ENCODE results near the gene CDV3.
"Not testable (repeated sequence)": the region's sequence is repeated elsewhere in the genome, so short reads cannot be mapped to it uniquely, and the experiment has no call there.

The CDV3 gene

DNA sequence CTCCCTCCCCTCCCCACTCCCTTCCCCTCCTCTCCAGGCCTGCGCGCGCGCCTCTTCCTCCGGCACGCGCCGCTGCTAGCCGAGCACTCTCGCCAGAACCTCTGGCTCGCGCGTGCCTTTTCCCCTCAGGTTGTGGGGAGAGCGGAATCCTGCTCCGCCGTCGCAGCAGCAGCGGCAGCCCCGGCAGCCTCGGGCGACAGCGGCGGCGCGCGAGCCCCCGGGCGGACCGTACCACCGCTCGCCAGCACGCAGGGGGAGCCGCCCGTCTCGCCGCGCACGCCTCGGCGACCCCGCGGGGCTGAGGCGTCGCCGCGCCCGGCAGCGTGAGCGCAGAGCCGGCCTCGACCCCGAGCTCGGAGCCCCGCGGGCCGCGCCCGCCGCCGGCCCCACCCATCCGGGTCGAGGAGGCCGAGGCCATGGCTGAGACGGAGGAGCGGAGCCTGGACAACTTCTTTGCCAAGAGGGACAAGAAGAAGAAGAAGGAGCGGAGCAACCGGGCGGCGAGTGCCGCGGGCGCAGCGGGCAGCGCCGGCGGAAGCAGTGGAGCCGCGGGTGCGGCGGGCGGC is at the start of gene CDV3:
Gene CDV3 (plus strand): TSS at position 58 of the 566 bp plus-strand sequence. CDS start 359 bp downstream, at position 417.
- H3K4me3 ChIP-seq (ENCODE audit: low read depth, low read length) = peak within 1 kb of the TSS; percentile 82
- no peaks in the 10 kb centered on the region for H3K9me3 ChIP-seq (ENCODE audit: control insufficient read depth, low read length)
- peak within 1 kb of the TSS; percentile 90 for H3K27ac ChIP-seq
- no peak for TF ChIP-seq CTCF (IDR thresholded peaks at IDR 0.05)
- peak within 1 kb of the TSS; percentile 72 for H3K4me2 ChIP-seq (ENCODE audit: low read length)
- no peaks in the 10 kb centered on the region for H3K36me3 ChIP-seq (ENCODE audit: control insufficient read depth, insufficient read depth, low read length)
- peak within 1 kb of the TSS; percentile 62 for H3K9ac ChIP-seq
- peaks cover 19% of the 10 kb centered on the region for H3K4me1 ChIP-seq
- H3K79me2 ChIP-seq = peaks cover 30% of the 10 kb centered on the region
- no peaks in the 10 kb centered on the region for H3K27me3 ChIP-seq (ENCODE audit: control insufficient read depth, insufficient read depth, low read length)
- H2AFZ ChIP-seq = peak within 1 kb of the TSS; percentile 91

GRCh38 chr3:133523758-133524157 is 49.7 kb upstream of the CDV3 start:
- not testable (repeated sequence) for H2AFZ ChIP-seq; H3K4me2 ChIP-seq (ENCODE audit: low read length); H3K36me3 ChIP-seq (ENCODE audit: control insufficient read depth, insufficient read depth, low read length); H3K4me1 ChIP-seq; H3K9ac ChIP-seq; H3K9me3 ChIP-seq (ENCODE audit: control insufficient read depth, low read length); H3K4me3 ChIP-seq (ENCODE audit: low read depth, low read length); H3K27ac ChIP-seq; H3K79me2 ChIP-seq; H3K27me3 ChIP-seq (ENCODE audit: control insufficient read depth, insufficient read depth, low read length)

DNA sequence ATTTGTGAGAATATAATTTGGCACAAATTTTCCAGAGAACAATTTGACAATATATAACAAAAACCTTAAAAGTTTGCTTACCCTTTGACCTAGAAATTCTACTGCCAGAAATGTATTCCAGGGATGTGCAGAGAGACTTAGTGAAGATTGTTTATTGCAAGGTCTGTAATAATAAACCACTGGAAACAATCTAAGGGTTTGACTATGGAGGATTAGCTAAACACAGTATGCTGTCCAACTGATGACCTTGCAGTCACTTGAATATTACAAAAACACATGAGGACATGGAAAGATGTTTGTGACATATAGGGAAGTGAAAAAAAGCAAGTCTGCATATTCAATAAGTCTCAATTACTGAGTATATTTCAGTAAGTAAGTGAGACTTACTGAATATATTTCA is 48.1 kb upstream of the CDV3 start:
- no peaks in the 10 kb centered on the region for H3K4me1 ChIP-seq
- H2AFZ ChIP-seq = no peak overlapping the region
- H3K27ac ChIP-seq = no peak overlapping the region
- no peaks in the 10 kb centered on the region for H3K79me2 ChIP-seq
- no peak overlapping the region for H3K9ac ChIP-seq
- no peak overlapping the region for H3K4me2 ChIP-seq (ENCODE audit: low read length)
- H3K27me3 ChIP-seq (ENCODE audit: control insufficient read depth, insufficient read depth, low read length) = no peaks in the 10 kb centered on the region
- TF ChIP-seq CTCF (IDR thresholded peaks at IDR 0.05) = no peak
- H3K9me3 ChIP-seq (ENCODE audit: control insufficient read depth, low read length) = no peaks in the 10 kb centered on the region
- H3K36me3 ChIP-seq (ENCODE audit: control insufficient read depth, insufficient read depth, low read length) = no peaks in the 10 kb centered on the region
- H3K4me3 ChIP-seq (ENCODE audit: low read depth, low read length) = no peak overlapping the region

DNA sequence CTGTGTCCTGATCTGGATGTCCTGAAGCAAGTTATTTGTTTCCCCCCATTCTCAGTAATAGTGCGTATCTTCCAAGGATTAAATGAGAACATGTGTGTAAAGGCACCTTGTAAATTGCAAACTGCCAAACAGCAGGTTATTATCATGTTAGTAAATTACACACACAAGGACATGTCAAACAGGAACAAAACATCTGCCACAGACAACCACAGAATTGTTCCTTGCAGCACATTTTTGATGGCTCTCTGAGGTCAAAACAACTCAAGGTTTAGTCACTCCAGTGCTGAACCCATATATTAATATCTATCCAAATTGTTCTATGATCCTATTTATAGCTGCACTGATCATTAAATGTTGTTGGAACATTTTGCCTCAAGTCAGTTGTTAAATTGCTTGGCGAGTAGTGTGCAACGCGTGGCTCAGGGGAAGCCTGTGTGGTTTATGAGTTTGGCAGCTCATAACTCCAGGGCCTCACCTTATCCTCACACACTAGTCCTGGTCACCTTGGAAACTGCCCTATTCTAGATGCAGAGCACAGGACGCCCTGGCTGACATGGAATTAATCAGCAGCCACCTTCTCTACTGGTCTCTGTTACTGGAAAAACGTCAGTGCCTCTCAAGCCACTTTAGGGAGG is 46.3 kb upstream of the CDV3 start:
- Histone ChIP-seq H3K4me1 (no peaks in the 10 kb centered on the region), H3K4me2 (ENCODE audit: low read length) (no peak overlapping the region), H3K9ac (no peak overlapping the region), H3K9me3 (ENCODE audit: control insufficient read depth, low read length) (no peaks in the 10 kb centered on the region), H3K27ac (no peak overlapping the region), H3K27me3 (ENCODE audit: control insufficient read depth, insufficient read depth, low read length) (no peaks in the 10 kb centered on the region), H3K4me3 (ENCODE audit: low read depth, low read length) (no peak overlapping the region), H3K79me2 (no peaks in the 10 kb centered on the region), H3K36me3 (ENCODE audit: control insufficient read depth, insufficient read depth, low read length) (no peaks in the 10 kb centered on the region), H2AFZ (no peak overlapping the region)
- no peak for TF ChIP-seq CTCF (IDR thresholded peaks at IDR 0.05)

- H3K4me1 ChIP-seq = no peaks in the 10 kb centered on the region
- H3K36me3 ChIP-seq (ENCODE audit: control insufficient read depth, insufficient read depth, low read length) = no peaks in the 10 kb centered on the region
- no peaks in the 10 kb centered on the region for H3K27me3 ChIP-seq (ENCODE audit: control insufficient read depth, insufficient read depth, low read length)
- H2AFZ ChIP-seq = no peak overlapping the region
- H3K79me2 ChIP-seq = no peaks in the 10 kb centered on the region
- H3K4me2 ChIP-seq (ENCODE audit: low read length) = no peak overlapping the region
- TF ChIP-seq CTCF (IDR thresholded peaks at IDR 0.05) = no peak
- H3K4me3 ChIP-seq (ENCODE audit: low read depth, low read length) = no peak overlapping the region
- no peak overlapping the region for H3K27ac ChIP-seq
- no peaks in the 10 kb centered on the region for H3K9me3 ChIP-seq (ENCODE audit: control insufficient read depth, low read length)
- H3K9ac ChIP-seq = no peak overlapping the region
Measured at GRCh38 chr3:133529809-133530208, 43.7 kb upstream of the CDV3 start.

Data from parathyroid adenoma (tissue), 2 donors.